Measurements from ENCODE around the gene PSMB10.

PSMB10 gene

GRCh38 chr16:67888331-67888730, 48.3 kb downstream of the PSMB10 start:
- no peak for DNase-seq

GRCh38 chr16:67886387-67886786, 50.3 kb downstream of the PSMB10 start:
- DNase-seq, result no peak

- no peak for DNase-seq
Observed at GRCh38 chr16:67885976-67886375, 50.7 kb downstream of the PSMB10 start.

GRCh38 chr16:67885545-67885944, 51.1 kb downstream of the PSMB10 start:
- DNase-seq, result no peak

- no peak for DNase-seq
Observed at GRCh38 chr16:67884684-67885083, 52.0 kb downstream of the PSMB10 start, which contains the start of gene NRN1L. TSS of gene NRN1L (plus strand) at chr16:67884885. CDS start at chr16:67884904, 19 bp downstream.

Data from T-helper 9 cell (primary cell).